Osteoblast (primary cell): ENCODE results near the gene PRDX4. TPM values are rescaled to one million over a fixed set of nuclear protein-coding genes. Genes with fewer than 3 reads are reported as not detected.

Experiments
- DNase-seq: peaks from one replicate; pipeline ENCODE4 v3.0.0; 2011; ENCODE audit warnings: low spot score, mixed read lengths; ENCODE audit not compliant: insufficient read length; ENCODE audit errors: missing footprints
- H2AFZ ChIP-seq: 2 replicates; pipeline ENCODE4 v1.6.0; 2011; ENCODE audit warnings: mild to moderate bottlenecking, low read length
- H3K27ac ChIP-seq: 2 replicates; pipeline ENCODE4 v1.5.1; 2011; ENCODE audit warnings: mild to moderate bottlenecking, low read depth, low read length, moderate library complexity
- H3K27me3 ChIP-seq: 2 replicates; pipeline ENCODE4 v1.6.0; 2012; ENCODE audit warnings: mild to moderate bottlenecking, control low read depth, inconsistent platforms, low read length, moderate library complexity; ENCODE audit not compliant: insufficient read depth
- H3K36me3 ChIP-seq: 2 replicates; pipeline ENCODE4 v1.5.1; 2011; ENCODE audit warnings: mild to moderate bottlenecking, low read length, control low read depth, moderate library complexity; ENCODE audit not compliant: insufficient read depth
- H3K4me1 ChIP-seq: 2 replicates; pipeline ENCODE4 v1.5.1; 2011; ENCODE audit warnings: mild to moderate bottlenecking, low read length, control low read depth, moderate library complexity; ENCODE audit not compliant: insufficient read depth
- H3K4me2 ChIP-seq: 2 replicates; pipeline ENCODE4 v1.6.0; 2011; ENCODE audit warnings: mild to moderate bottlenecking, low read length; ENCODE audit not compliant: insufficient read depth
- H3K4me3 ChIP-seq: fragments of 200-600 bp; sonication (generic); 3 replicates; pipeline ENCODE4 v1.5.1; 2012; ENCODE audit warnings: mild to moderate bottlenecking, low read length, inconsistent platforms; ENCODE audit not compliant: insufficient read depth
- H3K79me2 ChIP-seq: 2 replicates; pipeline ENCODE4 v1.6.0; 2012; ENCODE audit warnings: mild to moderate bottlenecking, low read length, control low read depth, inconsistent platforms; ENCODE audit not compliant: insufficient read depth
- H3K9me3 ChIP-seq: 2 replicates; pipeline ENCODE4 v1.5.1; 2011; ENCODE audit warnings: low read depth, low read length, control low read depth
- H4K20me1 ChIP-seq: 2 replicates; pipeline ENCODE4 v1.6.0; 2012; ENCODE audit warnings: mild to moderate bottlenecking, low read length, control low read depth; ENCODE audit not compliant: insufficient read depth
- CTCF ChIP-seq: IDR thresholded peaks from 2 replicates; pipeline ENCODE4 v1.5.1; 2011; ENCODE audit warnings: mild to moderate bottlenecking, low read depth, low read length, moderate library complexity; ENCODE audit errors: extremely low read depth
- total RNA-seq: library from RNA; depleted of rRNA; stranded (reverse); fragments of >200 nt; gene quantifications from 2 replicates; pipeline ENCODE4 v1.2.3, GENCODE V29; 2012

The PRDX4 gene
- total RNA-seq, 1 donor: 284 TPM

- peaks cover 7% of the 10 kb centered on the region for H3K4me1 ChIP-seq
- peak overlapping the region; percentile 48 for H3K27ac ChIP-seq
- H2AFZ ChIP-seq: no peak overlapping the region
- no peaks in the 10 kb centered on the region for H4K20me1 ChIP-seq
- H3K4me2 ChIP-seq: no peak overlapping the region
- no peak overlapping the region for H3K4me3 ChIP-seq
- H3K36me3 ChIP-seq: no peaks in the 10 kb centered on the region
- H3K79me2 ChIP-seq: no peaks in the 10 kb centered on the region
- H3K27me3 ChIP-seq: no peaks in the 10 kb centered on the region
- no peak for DNase-seq
- no peaks in the 10 kb centered on the region for H3K9me3 ChIP-seq
- no peak for TF ChIP-seq CTCF
These were observed 5.1 kb upstream of the PRDX4 start for GRCh38 chrX:23662187-23662586.

- no peaks in the 10 kb centered on the region for H3K36me3 ChIP-seq
- no peaks in the 10 kb centered on the region for H3K27me3 ChIP-seq
- H3K4me3 ChIP-seq: no peak overlapping the region
- peak overlapping the region; percentile 48 for H3K27ac ChIP-seq
- H2AFZ ChIP-seq: no peak overlapping the region
- H3K4me2 ChIP-seq: no peak overlapping the region
- H3K4me1 ChIP-seq: peaks cover 7% of the 10 kb centered on the region
- no peaks in the 10 kb centered on the region for H4K20me1 ChIP-seq
- DNase-seq: peak; percentile 87
- no peaks in the 10 kb centered on the region for H3K9me3 ChIP-seq
- TF ChIP-seq CTCF: no peak
- H3K79me2 ChIP-seq: peaks cover 4% of the 10 kb centered on the region
These were observed 4.4 kb upstream of the PRDX4 start for GRCh38 chrX:23662853-23663252.

- no peak for DNase-seq
- no peaks in the 10 kb centered on the region for H3K27me3 ChIP-seq
- no peak overlapping the region for H3K27ac ChIP-seq
- no peak overlapping the region for H3K4me3 ChIP-seq
- no peaks in the 10 kb centered on the region for H3K9me3 ChIP-seq
- peaks cover 11% of the 10 kb centered on the region for H3K79me2 ChIP-seq
- no peak for TF ChIP-seq CTCF
- H3K36me3 ChIP-seq: no peaks in the 10 kb centered on the region
- H4K20me1 ChIP-seq: no peaks in the 10 kb centered on the region
- peaks cover 7% of the 10 kb centered on the region for H3K4me1 ChIP-seq
- H3K4me2 ChIP-seq: no peak overlapping the region
- no peak overlapping the region for H2AFZ ChIP-seq
These were observed 2.8 kb upstream of the PRDX4 start for GRCh38 chrX:23664496-23664895.

- no peak overlapping the region for H3K4me2 ChIP-seq
- H2AFZ ChIP-seq: no peak overlapping the region
- no peak overlapping the region for H3K27ac ChIP-seq
- no peak for TF ChIP-seq CTCF
- H3K4me3 ChIP-seq: no peak overlapping the region
- H3K79me2 ChIP-seq: peaks cover 14% of the 10 kb centered on the region
- peaks cover 7% of the 10 kb centered on the region for H3K4me1 ChIP-seq
- H4K20me1 ChIP-seq: no peaks in the 10 kb centered on the region
- peaks cover 2% of the 10 kb centered on the region for H3K36me3 ChIP-seq
- H3K9me3 ChIP-seq: no peaks in the 10 kb centered on the region
- DNase-seq: no peak
- H3K27me3 ChIP-seq: no peaks in the 10 kb centered on the region
These were observed 1.0 kb upstream of the PRDX4 start for GRCh38 chrX:23666282-23666681.
